GM12892 (cell line): ENCODE results near the gene TRAF7.
"Not testable (repeated sequence)": the region's sequence is repeated elsewhere in the genome, so short reads cannot be mapped to it uniquely, and the experiment has no call there.

Source experiments
- POLR2AphosphoS5 ChIP-seq: IDR thresholded peaks from 2 replicates; pipeline ENCODE4 v1.6.1; 2011; ENCODE audit warnings: low read depth, low read length, control low read depth
- TAF1 ChIP-seq: IDR thresholded peaks from 2 replicates; pipeline ENCODE4 v1.6.1; 2011; ENCODE audit warnings: low read depth, mild to moderate bottlenecking, control low read depth, low read length, borderline replicate concordance

DNA sequence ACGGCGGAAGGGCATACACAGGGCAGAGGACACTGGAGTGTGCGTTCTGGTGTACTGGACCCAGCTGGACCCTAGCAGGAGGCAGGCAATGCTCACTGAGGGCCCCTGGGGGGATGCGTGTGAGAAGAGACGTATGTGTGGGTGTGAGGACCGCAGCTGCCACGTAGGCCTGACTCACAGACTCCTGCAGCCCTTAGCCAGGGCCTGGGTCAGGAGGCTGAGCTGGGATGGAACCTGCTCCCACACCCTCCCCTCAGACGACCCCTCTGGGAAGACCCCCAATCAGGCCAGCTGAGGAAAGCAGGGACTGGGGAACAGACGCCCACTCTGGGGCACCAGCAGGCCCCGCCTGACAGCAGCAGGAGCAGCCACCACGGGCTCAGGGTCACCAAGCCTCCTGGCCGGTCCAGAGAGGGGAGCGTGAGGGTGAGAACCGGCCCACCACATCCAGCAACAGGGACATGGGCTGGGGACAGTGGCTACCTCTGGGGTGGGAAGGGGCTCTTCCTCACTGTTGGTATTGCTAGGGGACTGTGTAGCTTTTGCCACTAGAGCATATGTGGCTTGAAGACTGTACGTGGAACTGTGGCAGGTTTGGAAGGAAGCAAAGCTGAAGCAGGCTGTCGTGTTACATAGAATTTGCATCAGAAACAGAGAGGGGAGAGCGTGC is 48.3 kb upstream of the TRAF7 start:
- not testable (repeated sequence) for TF ChIP-seq TAF1, POLR2AphosphoS5
